Heart left ventricle (tissue), 13 donors: ENCODE measurements around the gene ADCY3.

ENCODE experiments used
- CTCF ChIP-seq, 12 donors: fragments of 200-600 bp; sonication (generic) in 4 of 12; IDR thresholded peaks; one replicate each; pipeline versions ENCODE4 v1.5.0 to v1.8.0; 2018 to 2022; ENCODE audit warnings: antibody characterized with exemption in 12 of 12, mild to moderate bottlenecking in 5 of 12
- POLR2A ChIP-seq, 2 donors: fragments of 450-650 bp; IDR thresholded peaks; one replicate each; pipeline ENCODE4 v1.6.1; 2017; ENCODE audit warnings: antibody characterized with exemption in 2 of 2, mild to moderate bottlenecking in 2 of 2, moderate library complexity in 2 of 2
- donor health status: ischemic (EF 13 %, LVEDD 7.1; RV severe dilation, severe dysfunction).
- donor health status: DM: no; HTN: yes; CAD: no.
- donor health status: DM: no; HTN: no; CAD: no.
- donor health status: ischemic (EF 25% LVEDD 6.9; RV normal size, moderate dysfunction).
- donor health status: ischemic (EF 25% LVEDD 5.7; RV mildly dilated, moderate dysfunction).
- donor health status: ischemic (EF 35%, LVEDD 5.7; RV mildly dilated, moderate dysfunction).
- donor health status: nonischemic (EF 11% LVEDD 7.7; RV severe dilation, severe dysfunction).
- donor health status: DM: yes; HTN: yes; CAD: no.
- donor health status: PGD.
- donor health status: ischemic (EF 29% LVEDD 5.4; RV normal size, mild dysfunction).
- donor health status: nonischemic (EF 23%, LVEDD 6.1; RV moderate dilation, normal function).

GRCh38 chr2:24947561-24948157, 27.6 kb upstream of the ADCY3 start:
- TF ChIP-seq POLR2A (IDR thresholded peaks at IDR 0.05) (no peak), CTCF (IDR thresholded peaks at IDR 0.05) (no peak)
